Measurements from ENCODE around the gene CHRM4. TPM values are rescaled to one million over a fixed set of nuclear protein-coding genes. Genes with fewer than 3 reads are reported as not detected.

The CHRM4 gene
- total RNA-seq, 1 donor from 2014 or later, result not detected

DNA sequence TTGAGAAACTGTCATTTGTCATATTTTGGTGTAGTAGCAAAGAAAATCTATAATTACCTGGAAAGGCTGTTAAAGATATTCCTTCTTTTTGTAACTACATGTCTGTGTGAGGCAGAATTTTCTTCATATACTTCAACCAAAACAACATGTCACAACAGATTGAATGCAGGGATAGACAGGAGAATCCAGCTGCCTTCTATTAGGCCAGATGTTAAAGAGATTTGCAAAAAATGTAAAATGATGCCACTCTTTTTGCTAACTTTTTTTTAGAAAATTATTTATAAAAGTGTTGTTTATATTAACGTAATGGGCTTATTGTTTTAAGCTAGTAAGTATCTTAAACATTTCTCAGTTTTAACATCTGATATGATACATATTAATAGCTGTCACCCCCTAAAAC lies 31.6 kb downstream of the CHRM4 start:
- ATAC-seq (no peak), DNase-seq (no peak)
- intact Hi-C loops (cut with micrococcal nuclease), result no loop called here

DNA sequence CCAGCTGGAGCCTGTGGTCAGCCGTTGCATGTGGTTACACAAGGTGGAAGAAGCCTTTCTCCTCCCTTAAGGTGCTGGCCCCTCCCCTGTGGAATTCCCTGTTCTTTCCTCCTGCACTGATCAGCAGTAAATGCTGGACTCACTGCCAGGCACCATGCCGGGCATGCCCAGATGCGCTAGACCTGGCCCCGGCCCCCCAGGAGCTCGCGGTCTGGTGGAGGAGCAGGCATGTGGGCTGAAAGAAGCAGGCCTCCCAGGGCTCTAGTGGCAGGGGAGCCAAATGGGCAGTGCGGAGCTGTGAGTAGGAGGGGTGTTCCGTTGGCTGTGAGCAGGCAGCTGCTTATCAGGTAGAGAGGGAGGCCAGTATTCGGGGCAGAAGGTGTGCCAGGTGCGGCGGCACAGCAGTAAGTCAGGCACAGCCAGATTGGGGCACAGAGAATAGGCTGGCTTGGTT lies 34.1 kb downstream of the CHRM4 start:
- intact Hi-C loops (cut with micrococcal nuclease), result no loop called here
- DNase-seq (no peak), ATAC-seq (no peak)

DNA sequence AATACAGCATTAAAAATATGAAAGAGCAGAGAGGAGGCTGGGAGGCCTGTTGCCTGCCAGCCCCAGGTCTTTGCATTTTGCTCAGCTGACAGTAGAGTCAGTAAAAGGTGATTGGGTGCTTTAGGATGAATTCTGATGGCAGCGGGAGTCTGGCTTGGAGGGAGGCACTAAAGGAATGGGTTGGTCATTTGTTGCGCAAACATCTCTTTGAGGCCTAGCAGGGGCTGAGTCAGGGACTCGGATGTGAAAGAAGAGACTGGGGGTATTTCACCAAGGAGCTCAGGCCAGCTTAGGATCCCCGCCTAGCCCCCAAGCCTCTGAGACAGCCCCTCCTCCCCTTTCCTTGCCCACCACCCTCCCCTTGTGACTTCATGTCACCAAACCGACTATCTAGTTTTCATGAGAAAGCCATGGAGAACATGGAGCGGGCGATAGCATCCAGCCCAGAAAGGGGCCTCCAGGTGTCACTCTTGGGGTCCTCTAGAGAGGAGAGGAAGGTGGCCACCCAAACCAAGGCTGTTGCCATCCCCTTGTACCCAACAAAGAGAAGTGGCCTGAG lies 34.6 kb downstream of the CHRM4 start:
- no peak for ATAC-seq
- no peak for DNase-seq
- intact Hi-C loops (cut with micrococcal nuclease), result no loop called here

DNA sequence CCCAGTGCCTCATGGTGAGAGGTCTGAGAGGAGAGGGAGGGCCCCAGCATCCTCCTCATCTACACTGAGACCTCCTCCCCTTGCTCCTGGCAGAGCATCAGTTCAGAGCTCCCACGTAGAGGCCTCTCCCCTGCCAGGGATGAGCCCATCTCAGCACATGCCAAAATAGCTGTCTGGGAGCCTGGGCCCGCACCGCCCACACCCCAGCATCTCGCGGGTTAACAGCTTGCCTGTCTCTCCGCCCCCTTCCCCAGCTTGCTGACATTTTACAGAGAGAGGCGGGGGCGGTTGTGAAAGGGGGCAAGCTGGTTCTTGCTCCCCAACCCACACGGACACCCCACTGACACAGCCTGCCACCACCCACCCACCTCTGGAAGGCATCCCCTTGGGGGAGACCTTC lies 37.9 kb downstream of the CHRM4 start:
- intact Hi-C loops (cut with micrococcal nuclease), result no loop called here
- ATAC-seq (no peak), DNase-seq (no peak)

DNA sequence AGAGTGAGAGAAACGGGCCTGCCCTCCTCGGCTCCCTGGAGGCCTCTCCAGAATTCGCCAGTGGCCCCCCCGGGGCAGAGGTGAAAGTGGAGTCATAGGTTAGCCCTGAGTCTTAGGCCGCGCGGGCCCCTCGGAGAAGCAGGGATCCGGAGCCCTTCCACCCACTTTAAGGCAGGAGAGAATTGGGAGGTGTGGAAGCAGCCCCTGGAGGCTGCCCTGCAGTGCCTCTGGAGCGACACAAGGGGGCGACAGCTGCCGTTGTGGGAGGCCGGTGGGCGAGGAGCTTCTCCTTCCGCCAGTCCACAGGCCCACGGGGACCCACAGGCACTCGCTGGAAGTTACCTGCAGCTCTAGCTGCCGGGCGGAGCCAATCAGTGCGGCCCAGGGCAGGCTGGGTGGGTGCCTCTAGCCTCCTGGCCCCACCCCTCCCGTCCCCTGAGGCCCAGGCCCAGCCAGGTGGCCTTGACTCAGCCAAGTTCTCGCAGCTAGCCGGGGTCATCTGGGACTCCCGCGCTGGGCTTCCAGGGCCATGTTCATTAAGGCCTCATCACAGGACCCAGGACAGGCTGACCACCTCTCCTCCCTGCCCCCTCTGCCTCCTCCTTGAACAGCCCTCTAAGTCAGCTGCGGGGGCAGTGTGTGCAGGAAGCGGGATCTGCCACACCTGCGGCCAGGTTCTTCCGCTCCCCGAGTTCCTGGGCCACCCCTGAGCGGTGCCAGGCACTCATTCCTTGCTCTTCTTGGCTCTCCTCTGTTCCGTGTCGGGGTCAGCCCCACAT lies 39.3 kb downstream of the CHRM4 start:
- ATAC-seq (peak; percentile 27), DNase-seq (peak; percentile 73)
- intact Hi-C loops (cut with micrococcal nuclease), result no loop called here

DNA sequence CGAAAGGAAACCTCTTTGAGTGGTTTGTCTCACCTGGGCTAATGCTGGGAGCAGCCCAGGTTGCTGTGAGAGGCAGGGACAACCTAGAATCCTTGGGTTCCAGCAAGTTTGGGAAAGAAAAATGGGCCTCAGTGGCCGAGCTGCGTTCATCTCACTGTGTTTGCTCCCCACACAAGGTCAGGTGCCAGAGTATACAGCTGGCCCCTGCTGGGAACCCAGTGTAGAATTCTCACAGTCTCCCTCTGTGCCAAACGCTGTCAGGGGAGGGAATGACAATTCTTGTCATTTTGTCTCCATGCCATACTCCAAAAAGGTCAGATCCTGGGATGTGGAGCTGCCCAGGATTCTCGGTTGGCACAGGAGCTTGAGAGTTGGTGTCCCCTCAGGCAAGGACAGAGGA lies 40.0 kb downstream of the CHRM4 start:
- intact Hi-C loops (cut with micrococcal nuclease), result no loop called here
- DNase-seq, result no peak
- ATAC-seq, result peak; percentile 6

DNA sequence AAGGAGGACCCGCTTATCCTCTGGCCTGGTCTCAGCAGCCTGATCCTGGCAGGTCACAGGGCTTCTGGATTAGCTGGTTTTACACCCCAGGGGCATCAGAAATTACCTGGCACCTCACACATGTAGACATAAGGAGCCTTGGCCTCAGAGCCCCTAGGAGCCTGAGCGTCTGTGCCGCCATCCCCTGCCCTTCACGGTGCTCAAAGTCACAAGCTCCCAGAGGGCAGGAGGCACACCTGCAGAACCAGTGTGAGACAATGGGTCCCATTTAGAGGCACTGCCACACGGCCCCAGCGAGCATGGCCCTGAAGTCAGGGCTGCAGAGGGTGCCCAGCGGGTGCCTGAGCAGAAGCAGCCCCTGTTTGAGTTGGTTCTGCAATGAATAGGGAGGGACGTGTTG lies 40.4 kb downstream of the CHRM4 start:
- DNase-seq (peak; percentile 26), ATAC-seq (no peak)
- intact Hi-C loops (cut with micrococcal nuclease), result no loop called here

DNA sequence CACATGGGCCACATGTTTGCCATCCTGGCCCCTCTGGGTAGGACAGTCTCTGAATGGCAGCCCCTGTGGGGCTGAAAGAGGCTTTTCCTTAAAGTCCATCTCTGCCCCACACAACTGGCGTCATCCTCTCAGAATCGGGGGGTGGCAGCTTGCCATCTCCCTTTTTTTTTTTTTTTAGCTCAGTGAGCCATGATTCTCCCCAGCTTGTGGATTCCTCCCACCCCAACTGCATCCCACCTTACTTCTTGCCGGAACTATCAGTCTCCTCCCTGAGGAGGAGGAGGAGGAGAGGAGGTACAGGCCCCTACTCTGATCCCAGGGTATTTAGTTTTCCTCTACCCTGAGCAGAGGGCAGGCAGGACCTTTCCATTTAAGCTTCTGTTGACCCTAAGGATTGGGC lies 40.9 kb downstream of the CHRM4 start:
- DNase-seq (no peak), ATAC-seq (no peak)
- intact Hi-C loops (cut with micrococcal nuclease), result no loop called here

DNA sequence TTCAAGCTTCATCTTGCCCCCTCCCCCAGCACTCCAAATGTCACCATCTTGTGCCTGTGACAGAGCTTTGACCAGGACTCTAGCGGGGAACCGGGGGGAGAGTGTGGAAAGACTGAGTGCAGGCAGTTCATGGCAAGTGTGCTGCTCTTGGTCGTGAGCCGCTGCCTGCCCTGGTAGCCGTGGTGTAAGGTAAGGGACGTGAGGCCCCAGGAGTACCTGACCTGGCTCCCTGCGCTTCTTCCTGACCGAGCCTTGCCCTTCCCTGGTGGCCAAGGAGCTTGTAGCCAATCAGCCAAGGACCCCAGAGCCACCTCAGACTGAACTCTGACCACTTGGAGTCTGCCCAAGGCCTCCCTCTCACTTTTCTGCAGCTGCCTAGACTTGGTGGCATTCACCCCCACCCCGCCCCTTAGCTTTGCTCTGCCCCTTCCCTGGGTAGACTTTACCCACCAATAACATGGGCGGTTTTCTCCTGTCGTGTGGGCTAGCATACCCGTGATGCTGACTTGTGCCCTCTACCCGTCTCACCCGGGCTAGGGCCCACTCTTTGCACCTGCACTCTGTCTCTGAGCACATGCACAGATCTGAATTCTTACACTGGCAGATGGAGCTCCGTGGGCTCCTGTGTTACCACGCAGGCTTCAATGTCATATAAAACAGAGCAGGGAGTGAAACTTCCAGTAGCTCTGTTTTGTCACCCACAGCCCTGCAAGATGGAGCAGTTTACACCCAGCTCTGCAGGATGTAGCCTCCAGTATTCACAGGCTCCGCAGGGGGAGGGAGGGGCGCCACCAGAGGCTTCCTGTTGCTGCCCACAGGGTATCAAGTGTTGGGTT lies 42.8 kb downstream of the CHRM4 start:
- intact Hi-C loops (cut with micrococcal nuclease), result no loop called here
- ATAC-seq, result no peak

DNA sequence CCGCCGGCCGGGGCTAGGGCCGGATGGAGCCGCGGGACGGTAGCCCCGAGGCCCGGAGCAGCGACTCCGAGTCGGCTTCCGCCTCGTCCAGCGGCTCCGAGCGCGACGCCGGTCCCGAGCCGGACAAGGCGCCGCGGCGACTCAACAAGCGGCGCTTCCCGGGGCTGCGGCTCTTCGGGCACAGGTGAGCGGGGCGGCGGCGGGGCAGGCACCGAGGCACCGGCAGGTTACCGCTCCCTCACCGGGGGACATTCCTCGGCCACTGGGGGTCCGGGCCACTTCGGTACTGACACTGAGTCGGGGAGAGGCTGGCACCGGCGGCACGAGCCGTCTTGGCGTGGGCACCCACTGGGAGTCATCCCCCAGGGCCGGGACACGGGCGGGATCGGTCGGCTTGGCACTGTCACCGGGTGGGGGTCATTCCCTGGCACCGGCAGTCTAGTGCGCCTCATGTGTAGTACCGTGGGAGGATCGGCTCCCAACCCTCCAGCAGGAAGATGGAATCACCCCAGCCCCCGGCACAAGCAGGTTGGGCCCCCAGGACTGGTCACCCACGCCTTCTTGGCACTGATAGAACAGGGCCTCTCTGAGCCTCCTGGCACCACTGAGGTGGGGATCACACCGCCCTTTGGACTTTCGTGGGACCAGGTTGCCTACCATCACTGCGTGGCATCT lies 43.8 kb downstream of the CHRM4 start:
- intact Hi-C loops (cut with micrococcal nuclease), result no loop called here
- ATAC-seq, result peak; percentile 0
- DNase-seq, result peak; percentile 50

More for the DNA sequence above, 42.8 kb downstream of the CHRM4 start:
- DNase-seq, result peak; percentile 42

DNA sequence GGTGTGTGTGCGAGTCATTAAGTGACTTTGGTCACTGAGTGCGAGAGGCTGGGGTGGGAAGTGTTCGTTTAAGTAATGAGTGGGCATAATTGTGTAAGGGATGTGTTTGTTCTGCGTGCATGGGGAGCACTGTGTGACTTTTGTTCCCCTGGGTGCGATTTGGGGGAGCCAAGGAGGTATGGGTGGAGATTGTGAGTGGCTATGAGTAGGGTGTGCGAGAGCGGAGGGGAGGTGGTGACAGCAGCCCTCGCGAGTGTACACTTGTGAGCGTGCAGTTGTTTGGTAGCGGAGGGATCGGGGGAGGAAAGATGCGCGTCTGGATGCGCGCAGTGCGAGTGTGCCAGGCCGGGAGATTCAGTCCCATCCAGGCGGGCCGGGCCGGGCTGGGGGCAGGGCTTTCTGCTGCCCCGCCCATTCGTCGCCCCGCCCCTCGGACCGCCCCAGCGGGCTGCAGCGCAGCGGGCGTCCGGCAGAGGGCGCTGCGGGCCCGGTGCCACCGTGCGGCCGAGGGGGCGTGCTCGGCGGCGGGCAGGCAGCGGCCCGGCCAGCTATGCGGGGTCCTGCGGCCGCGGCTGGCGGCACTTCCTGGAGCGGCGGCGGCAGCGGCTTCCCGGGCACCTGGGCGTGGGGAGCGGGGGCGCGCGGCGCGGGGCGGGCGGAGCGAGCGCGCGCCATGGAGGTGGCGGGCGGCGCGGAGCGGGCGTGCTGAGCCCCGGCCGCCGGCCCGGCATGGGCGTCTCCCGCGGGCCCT lies 44.5 kb downstream of the CHRM4 start, which contains the start of gene DGKZ:
Gene DGKZ, plus strand, starts transcription at position 578 of the 751 bp plus-strand sequence. CDS start 197 bp downstream, outside the sequence.
- peak; percentile 93 for DNase-seq
- ATAC-seq, result peak; percentile 81
- intact Hi-C loops (cut with micrococcal nuclease), result no loop called here

DNA sequence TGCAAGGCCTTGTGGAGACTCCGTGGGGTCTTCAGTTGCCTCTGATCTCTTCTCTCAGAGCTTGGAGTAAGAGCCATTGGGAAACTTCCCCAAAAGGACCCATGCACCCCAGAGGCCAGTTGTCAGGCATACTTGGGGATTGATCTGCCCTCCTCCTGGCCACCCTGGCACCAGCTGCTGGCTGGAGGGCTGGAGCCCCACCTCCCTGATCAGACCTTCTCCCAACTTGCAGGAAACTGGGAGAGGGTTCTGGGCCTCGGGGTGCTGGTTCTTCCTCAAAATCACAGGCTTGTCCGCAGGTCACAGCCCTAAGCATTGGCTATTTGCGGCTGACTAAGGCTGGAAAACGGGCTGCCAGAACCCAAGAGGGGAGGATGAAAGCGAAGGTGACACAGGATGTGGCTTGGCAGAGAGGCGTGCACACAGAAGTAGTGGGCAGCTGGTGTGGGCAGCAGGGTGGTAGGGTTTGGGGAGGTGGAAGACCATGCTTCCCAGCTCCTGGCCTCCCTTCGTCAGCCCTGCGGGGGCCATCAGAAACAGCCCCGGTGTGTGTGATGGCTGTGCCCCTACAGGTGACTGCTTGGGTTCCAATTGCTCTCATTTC lies 45.6 kb downstream of the CHRM4 start:
- no peak for ATAC-seq
- no peak for DNase-seq
- intact Hi-C loops (cut with micrococcal nuclease), result no loop called here

DNA sequence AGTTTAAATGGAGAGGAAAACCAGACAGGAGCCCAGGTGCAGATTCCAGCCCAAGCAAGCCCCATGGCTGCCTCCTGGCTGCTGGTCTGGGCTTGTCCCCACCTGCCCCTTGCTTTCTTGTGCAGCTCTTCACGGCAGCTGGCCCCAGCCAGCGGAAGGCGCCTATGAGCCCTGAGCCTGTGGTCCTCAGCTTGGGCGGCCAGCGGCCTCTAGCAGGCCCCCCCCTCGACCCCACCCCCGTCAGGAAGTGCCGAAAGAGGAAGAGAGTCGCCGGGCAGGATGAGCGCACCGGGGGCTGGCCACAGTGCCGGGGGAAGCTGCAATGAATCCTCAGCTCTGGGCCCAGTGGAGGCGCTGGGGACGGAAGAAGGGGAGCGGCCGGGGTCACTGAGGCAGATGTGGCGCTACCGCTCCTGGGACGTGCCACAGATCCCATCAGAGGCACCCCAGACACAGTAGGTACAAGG lies 46.4 kb downstream of the CHRM4 start:
- peak; percentile 72 for DNase-seq
- ATAC-seq, result peak; percentile 26
- intact Hi-C loops (cut with micrococcal nuclease), result no loop called here

DNA sequence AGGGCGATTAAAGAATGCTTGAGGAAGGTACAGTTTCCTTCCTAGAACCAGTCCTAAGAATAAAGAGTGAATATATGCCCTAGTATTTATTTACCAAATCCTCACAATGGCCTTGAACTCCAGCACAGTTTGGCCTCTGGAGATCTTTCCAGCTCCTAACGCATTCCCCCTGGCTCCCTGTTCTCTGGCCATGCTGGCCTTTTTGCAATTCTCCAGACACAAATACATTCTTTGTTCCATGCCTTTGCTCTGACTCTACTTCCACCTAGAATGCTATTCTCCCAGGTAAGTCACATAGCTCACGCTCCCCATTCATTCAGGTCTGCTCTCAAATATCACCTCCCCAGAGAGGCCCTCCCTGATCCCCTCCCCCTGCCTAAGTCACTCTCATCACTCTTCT lies 48.1 kb downstream of the CHRM4 start:
- intact Hi-C loops (cut with micrococcal nuclease), result no loop called here
- no peak for ATAC-seq
- DNase-seq, result no peak

DNA sequence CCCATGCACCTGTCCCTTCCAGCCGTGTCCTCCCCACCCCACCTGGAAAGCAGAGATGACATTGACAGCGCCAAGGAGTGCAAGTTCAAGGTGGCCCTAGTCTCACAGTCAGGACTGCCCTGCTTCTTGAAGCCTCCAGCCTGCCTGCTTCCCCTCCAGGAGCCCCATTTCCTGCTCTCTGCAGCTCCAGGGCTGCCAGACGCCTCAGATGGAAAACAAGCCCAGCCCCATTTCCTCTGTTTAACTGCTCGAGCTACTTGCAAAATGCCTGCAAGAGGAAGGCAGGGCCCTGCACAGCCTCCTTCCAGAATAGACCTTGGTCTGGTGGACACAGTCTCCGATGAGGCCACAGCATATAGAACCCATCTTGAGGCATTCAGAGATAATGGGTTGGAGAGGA lies 49.3 kb downstream of the CHRM4 start:
- intact Hi-C loops (cut with micrococcal nuclease), result no loop called here
- DNase-seq (peak; percentile 47), ATAC-seq (no peak)

DNA sequence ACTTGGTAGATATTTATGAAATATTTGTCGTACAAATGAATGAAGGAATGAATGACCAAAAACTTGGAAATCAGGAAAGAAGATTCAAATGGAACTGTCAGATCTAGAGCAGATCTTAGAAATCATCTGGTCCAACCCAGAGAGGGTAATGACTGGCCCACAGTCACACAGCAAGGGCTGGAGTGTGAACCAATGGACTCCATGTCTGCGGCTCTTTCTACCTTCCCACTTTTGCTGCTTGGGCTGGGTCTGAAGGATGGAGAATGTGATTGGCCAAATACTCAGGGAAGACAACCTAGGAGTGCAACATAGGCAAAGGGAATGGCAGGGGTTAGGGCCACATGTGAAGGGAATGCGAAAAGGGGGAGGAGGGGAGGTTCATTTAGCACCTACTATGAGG lies 50.1 kb downstream of the CHRM4 start:
- ATAC-seq (no peak), DNase-seq (no peak)
- intact Hi-C loops (cut with micrococcal nuclease), result no loop called here

DNA sequence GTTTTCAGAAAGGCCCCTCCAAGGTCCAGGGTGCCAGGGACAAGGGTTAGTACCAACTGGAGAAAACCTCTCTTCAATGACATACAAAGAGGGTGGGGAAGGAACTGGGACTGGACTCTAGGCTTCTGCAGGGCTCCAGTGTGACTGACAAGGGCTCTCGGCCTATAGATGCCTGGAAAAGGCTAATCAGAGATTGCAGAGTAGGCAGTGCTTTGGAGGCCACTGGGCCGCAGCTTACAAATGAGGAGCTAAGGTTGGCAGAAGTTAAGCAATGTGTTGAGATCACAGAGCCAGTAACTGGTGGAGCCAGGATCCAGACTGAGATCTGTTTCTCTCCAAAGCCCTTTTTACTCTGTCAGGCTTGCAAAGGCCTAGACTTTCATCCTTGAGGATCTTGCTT lies 51.8 kb downstream of the CHRM4 start:
- DNase-seq, result no peak
- peak; percentile 76 for ATAC-seq
- intact Hi-C loops (cut with micrococcal nuclease), result no loop called here

DNA sequence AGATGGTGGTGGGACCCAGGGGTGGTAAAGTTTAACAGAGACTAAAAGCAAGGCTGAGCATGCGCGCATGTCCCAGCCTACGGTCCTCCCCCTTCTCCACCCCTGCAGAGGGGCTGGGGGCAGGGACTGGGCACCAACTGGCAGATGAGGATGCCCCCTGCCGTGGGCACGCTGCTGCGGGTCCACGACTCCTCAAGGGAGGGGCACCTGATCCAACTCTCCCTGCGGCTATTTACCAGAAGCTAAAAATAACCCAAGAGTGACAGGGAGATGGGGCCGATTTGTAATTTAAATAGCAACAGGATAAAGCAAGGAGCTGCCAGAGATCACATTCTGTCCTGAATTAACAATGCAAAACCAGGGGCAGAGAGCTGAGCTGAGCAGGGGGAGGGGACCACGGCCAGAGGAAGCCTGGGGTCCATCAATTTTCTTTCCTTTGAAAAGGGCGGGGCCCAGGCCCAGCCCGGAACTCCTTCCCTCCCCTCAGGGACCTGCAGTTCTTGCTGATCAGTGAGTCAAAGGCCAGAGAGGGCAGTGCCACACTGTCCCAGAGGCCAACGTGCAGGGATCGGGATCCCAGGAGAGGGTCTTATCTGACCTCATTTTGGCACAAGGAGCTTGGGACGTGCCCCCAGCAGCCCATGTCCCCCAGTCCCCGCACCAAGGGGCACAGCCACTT lies 52.4 kb downstream of the CHRM4 start:
- ATAC-seq (peak; percentile 83), DNase-seq (peak; percentile 81)
- intact Hi-C loops (cut with micrococcal nuclease), result no loop called here
